Vagina (tissue), 2 donors: Measurements from ENCODE around the gene ELOVL5. TPM values are rescaled to one million over a fixed set of nuclear protein-coding genes. Genes with fewer than 3 reads are reported as not detected.

ENCODE experiments used
- DNase-seq, 2 donors: peaks; one replicate each; pipeline ENCODE4 v3.0.0-alpha.2; 2017; ENCODE audit errors: extremely low spot score in 2 of 2
- H3K27ac ChIP-seq: fragments of 200-600 bp; sonication (generic); one replicate; pipeline ENCODE4 v1.5.1; 2019
- H3K27me3 ChIP-seq: fragments of 200-600 bp; sonication (generic); one replicate; pipeline ENCODE4 v1.5.1; 2019
- H3K36me3 ChIP-seq, 2 donors: fragments of 200-600 bp; sonication (generic); one replicate each; pipeline ENCODE4 v1.5.1; 2017 to 2019
- H3K4me1 ChIP-seq: fragments of 200-600 bp; sonication (generic); one replicate; pipeline ENCODE4 v1.5.1; 2019
- H3K4me3 ChIP-seq, 2 donors: fragments of 200-600 bp; sonication (generic); 1 replicate in 1 of 2; 2 replicates in 1 of 2; pipeline ENCODE4 v1.5.1; 2016 to 2019
- H3K9me3 ChIP-seq: fragments of 200-600 bp; sonication (generic); one replicate; pipeline ENCODE4 v1.5.1; 2019
- CTCF ChIP-seq, 3 experiments: fragments of 450-650 bp in 2 of 3; fragments of 200-600 bp in 1 of 3; sonication (generic) in 1 of 3; IDR thresholded peaks; one replicate each; pipeline ENCODE4 v1.5.1; 2017 to 2019; ENCODE audit warnings: antibody characterized with exemption in 3 of 3, mild to moderate bottlenecking in 2 of 3, moderate library complexity in 2 of 3
- POLR2A ChIP-seq, 2 donors: fragments of 450-650 bp; IDR thresholded peaks; one replicate each; pipeline ENCODE4 v1.6.1; 2017; ENCODE audit warnings: antibody characterized with exemption in 2 of 2, mild to moderate bottlenecking in 2 of 2, moderate library complexity in 2 of 2
- POLR2AphosphoS5 ChIP-seq, 2 donors: sonication (generic); formaldehyde crosslinking; IDR thresholded peaks; one replicate each; pipeline ENCODE4 v1.9.0; 2017; ENCODE audit warnings: antibody characterized with exemption in 2 of 2, mild to moderate bottlenecking in 2 of 2, low read depth in 1 of 2; ENCODE audit not compliant: insufficient read depth in 1 of 2
- intact Hi-C: fragments of 100-400 bp; cut with DNase I; formaldehyde crosslinking; loops from one replicate; pipeline ENCODE4 v1.15.1; 2023
- total RNA-seq: library from RNA; depleted of rRNA; stranded (reverse); fragments of >200 nt; gene quantifications from one replicate; pipeline ENCODE4 v1.2.3, GENCODE V29; 2016

The ELOVL5 gene
- total RNA-seq, 1 donor from 2014 or later = 42.5 TPM

DNA sequence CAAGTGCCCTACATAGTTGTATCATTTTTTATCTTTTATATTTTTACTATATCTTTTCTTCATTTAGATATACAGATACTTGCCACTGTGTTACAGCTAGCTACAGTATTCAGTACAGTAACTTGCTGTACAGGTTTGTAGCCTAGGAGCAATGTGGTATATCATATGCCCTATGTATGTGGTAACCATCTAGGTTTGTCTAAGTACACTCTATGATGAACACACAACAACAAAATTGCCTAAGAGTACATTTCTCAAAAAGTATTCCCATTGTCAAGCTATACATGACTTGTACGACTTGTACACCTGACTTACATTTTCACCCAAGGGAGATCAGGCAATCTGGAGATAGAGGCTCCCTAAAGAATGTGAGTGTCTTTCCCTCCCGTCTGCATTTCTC, 8.2 kb downstream of the ELOVL5 start:
- Histone ChIP-seq H3K9me3 (no peaks in the 10 kb centered on the region), H3K36me3 (no peaks in the 10 kb centered on the region), H3K27me3 (no peaks in the 10 kb centered on the region), H3K4me3 (no peak overlapping the region), H3K4me1 (peaks cover 28% of the 10 kb centered on the region), H3K27ac (no peak overlapping the region)
- TF ChIP-seq POLR2AphosphoS5 (IDR thresholded peaks at IDR 0.05; ENCODE audit: insufficient read depth in 1 of 2, low read depth in 1 of 2) = no peak
- no peak for TF ChIP-seq POLR2A (IDR thresholded peaks at IDR 0.05)
- TF ChIP-seq CTCF (IDR thresholded peaks at IDR 0.05) = no peak
- intact Hi-C loops = no loop called here
- no peak for DNase-seq

- DNase-seq = no peak
- Histone ChIP-seq H3K4me3 (no peak overlapping the region), H3K4me1 (peaks cover 28% of the 10 kb centered on the region)
These were observed 9.3 kb downstream of the ELOVL5 start for GRCh38 chr6:53339424-53339823.

GRCh38 chr6:53338304-53338703, 10.4 kb downstream of the ELOVL5 start:
- DNase-seq = no peak
- intact Hi-C loops = no loop called here
- no peak overlapping the region for H3K4me3 ChIP-seq
- no peaks in the 10 kb centered on the region for H3K9me3 ChIP-seq
- H3K27ac ChIP-seq = no peak overlapping the region
- peaks cover 19% of the 10 kb centered on the region for H3K4me1 ChIP-seq
- TF ChIP-seq CTCF (IDR thresholded peaks at IDR 0.05) = no peak
- TF ChIP-seq POLR2AphosphoS5 (IDR thresholded peaks at IDR 0.05; ENCODE audit: insufficient read depth in 1 of 2, low read depth in 1 of 2) = no peak
- TF ChIP-seq POLR2A (IDR thresholded peaks at IDR 0.05) = no peak
- no peaks in the 10 kb centered on the region for H3K36me3 ChIP-seq
- H3K27me3 ChIP-seq = no peaks in the 10 kb centered on the region

More at GRCh38 chr6:53339424-53339823, 9.3 kb downstream of the ELOVL5 start:
- TF ChIP-seq CTCF (IDR thresholded peaks at IDR 0.05) (no peak), POLR2AphosphoS5 (IDR thresholded peaks at IDR 0.05; ENCODE audit: insufficient read depth in 1 of 2, low read depth in 1 of 2) (no peak)
- Histone ChIP-seq H3K27me3 (no peaks in the 10 kb centered on the region), H3K36me3 (no peaks in the 10 kb centered on the region), H3K27ac (no peak overlapping the region), H3K9me3 (no peaks in the 10 kb centered on the region)
- intact Hi-C loops = no loop called here

- no peak overlapping the region for H3K4me3 ChIP-seq
- no peak for DNase-seq
- H3K36me3 ChIP-seq = no peaks in the 10 kb centered on the region
- TF ChIP-seq CTCF (IDR thresholded peaks at IDR 0.05) = no peak
- no peak for TF ChIP-seq POLR2AphosphoS5 (IDR thresholded peaks at IDR 0.05; ENCODE audit: insufficient read depth in 1 of 2, low read depth in 1 of 2)
- TF ChIP-seq POLR2A (IDR thresholded peaks at IDR 0.05) = no peak
- H3K27ac ChIP-seq = peak overlapping the region; percentile 25
- H3K27me3 ChIP-seq = no peaks in the 10 kb centered on the region
- intact Hi-C loops = no loop called here
- no peaks in the 10 kb centered on the region for H3K9me3 ChIP-seq
- peaks cover 15% of the 10 kb centered on the region for H3K4me1 ChIP-seq
These were observed 12.7 kb downstream of the ELOVL5 start for GRCh38 chr6:53336070-53336469.

- no peaks in the 10 kb centered on the region for H3K27me3 ChIP-seq
- no peaks in the 10 kb centered on the region for H3K36me3 ChIP-seq
- H3K4me3 ChIP-seq = no peak overlapping the region
- intact Hi-C loops = no loop called here
- DNase-seq = no peak
- TF ChIP-seq POLR2AphosphoS5 (IDR thresholded peaks at IDR 0.05; ENCODE audit: insufficient read depth in 1 of 2, low read depth in 1 of 2) = no peak
- TF ChIP-seq CTCF (IDR thresholded peaks at IDR 0.05) = no peak
- no peak for TF ChIP-seq POLR2A (IDR thresholded peaks at IDR 0.05)
- H3K27ac ChIP-seq = peak overlapping the region; percentile 25
- H3K4me1 ChIP-seq = peaks cover 9% of the 10 kb centered on the region
- H3K9me3 ChIP-seq = no peaks in the 10 kb centered on the region
These were observed 13.3 kb downstream of the ELOVL5 start for GRCh38 chr6:53335224-53335994.
